PFSK-1 (cell line): Measurements from ENCODE around the gene DGCR8.

Experiments used
- FOXP2 ChIP-seq: optimal IDR thresholded peaks from 2 replicates; pipeline ENCODE3; 2011; ENCODE audit warnings: borderline replicate concordance, control low read depth, inconsistent platforms; ENCODE audit not compliant: insufficient read depth; ENCODE audit errors: extremely low read length, extremely low read depth
- POLR2AphosphoS5 ChIP-seq: IDR thresholded peaks from 2 replicates; pipeline ENCODE4 v1.6.1; 2012; ENCODE audit warnings: low read depth, mild to moderate bottlenecking, control low read depth, low read length, moderate library complexity
- SIN3A ChIP-seq: IDR thresholded peaks from 2 replicates; pipeline ENCODE4 v1.6.1; 2012; ENCODE audit warnings: mild to moderate bottlenecking, low read length, moderate library complexity, borderline replicate concordance; ENCODE audit not compliant: insufficient read depth
- TAF1 ChIP-seq: IDR thresholded peaks from 2 replicates; pipeline ENCODE4 v1.6.1; 2012; ENCODE audit warnings: low read length, control low read depth, borderline replicate concordance; ENCODE audit not compliant: insufficient read depth
- TF ChIP-seq, protein P1 (sequence below), 2 experiments: IDR thresholded peaks; 2 replicates each; pipeline versions ENCODE4 v1.6.1 to v1.8.0; 2011 to 2012; ENCODE audit warnings: low read depth in 2 of 2, low read length in 2 of 2, control low read depth in 1 of 2, inconsistent platforms in 1 of 2, mild to moderate bottlenecking in 1 of 2, moderate library complexity in 1 of 2; ENCODE audit not compliant: insufficient read depth in 1 of 2

Gene DGCR8

DNA sequence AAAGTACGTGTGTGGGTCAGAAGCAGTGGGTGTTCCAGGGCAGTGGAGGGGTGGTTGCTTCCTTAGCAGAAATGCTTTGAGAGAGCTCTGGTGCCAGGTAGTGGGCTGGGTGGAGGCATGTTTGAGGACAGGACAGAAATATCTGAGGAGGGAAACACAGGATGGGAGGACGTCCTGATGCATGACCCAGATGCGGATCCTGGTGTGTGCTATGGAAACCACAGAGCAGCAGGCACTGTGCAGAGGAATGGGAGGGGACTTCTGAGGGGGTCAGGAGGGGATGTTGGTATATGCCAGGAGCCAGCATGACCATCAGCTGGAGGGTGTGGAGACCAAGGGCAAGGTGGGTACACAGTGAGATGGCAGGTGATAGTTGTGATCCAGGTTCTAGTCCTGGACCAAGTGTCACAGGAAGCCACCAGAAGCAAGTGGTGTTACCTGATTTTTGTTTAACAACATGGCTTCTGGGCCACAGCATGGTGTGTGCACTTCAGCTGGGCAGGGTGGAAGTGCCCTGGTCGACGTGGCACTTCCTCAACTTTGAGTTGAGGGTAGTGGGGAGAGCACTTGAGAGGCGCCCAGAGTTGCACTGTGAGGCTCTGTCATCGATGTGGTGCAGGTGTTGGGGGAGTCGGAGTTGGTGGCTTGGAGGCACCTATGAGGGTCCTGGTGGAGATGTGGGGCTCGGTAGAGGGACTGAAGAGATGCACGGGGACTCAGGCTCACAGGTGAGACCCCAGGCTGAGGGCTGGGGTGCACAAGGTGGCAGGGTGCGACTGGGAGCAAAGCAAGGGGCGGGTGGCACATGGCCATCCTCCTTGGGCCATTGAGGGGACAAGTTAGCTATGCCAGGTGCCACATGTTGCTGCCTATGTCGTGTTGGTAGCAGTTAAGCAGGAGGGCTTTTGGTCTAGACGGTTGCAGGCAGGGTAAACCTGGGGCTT lies 7.5 kb downstream of the DGCR8 start:
- TF ChIP-seq FOXP2 (no peak), TAF1 (no peak), POLR2AphosphoS5 (no peak)
- TF ChIP-seq, protein P1, sequence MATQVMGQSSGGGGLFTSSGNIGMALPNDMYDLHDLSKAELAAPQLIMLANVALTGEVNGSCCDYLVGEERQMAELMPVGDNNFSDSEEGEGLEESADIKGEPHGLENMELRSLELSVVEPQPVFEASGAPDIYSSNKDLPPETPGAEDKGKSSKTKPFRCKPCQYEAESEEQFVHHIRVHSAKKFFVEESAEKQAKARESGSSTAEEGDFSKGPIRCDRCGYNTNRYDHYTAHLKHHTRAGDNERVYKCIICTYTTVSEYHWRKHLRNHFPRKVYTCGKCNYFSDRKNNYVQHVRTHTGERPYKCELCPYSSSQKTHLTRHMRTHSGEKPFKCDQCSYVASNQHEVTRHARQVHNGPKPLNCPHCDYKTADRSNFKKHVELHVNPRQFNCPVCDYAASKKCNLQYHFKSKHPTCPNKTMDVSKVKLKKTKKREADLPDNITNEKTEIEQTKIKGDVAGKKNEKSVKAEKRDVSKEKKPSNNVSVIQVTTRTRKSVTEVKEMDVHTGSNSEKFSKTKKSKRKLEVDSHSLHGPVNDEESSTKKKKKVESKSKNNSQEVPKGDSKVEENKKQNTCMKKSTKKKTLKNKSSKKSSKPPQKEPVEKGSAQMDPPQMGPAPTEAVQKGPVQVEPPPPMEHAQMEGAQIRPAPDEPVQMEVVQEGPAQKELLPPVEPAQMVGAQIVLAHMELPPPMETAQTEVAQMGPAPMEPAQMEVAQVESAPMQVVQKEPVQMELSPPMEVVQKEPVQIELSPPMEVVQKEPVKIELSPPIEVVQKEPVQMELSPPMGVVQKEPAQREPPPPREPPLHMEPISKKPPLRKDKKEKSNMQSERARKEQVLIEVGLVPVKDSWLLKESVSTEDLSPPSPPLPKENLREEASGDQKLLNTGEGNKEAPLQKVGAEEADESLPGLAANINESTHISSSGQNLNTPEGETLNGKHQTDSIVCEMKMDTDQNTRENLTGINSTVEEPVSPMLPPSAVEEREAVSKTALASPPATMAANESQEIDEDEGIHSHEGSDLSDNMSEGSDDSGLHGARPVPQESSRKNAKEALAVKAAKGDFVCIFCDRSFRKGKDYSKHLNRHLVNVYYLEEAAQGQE (IDR thresholded peaks at IDR 0.05; ENCODE audit: insufficient read depth in 1 of 2, low read depth in 2 of 2, low read length in 2 of 2): no peak

DNA sequence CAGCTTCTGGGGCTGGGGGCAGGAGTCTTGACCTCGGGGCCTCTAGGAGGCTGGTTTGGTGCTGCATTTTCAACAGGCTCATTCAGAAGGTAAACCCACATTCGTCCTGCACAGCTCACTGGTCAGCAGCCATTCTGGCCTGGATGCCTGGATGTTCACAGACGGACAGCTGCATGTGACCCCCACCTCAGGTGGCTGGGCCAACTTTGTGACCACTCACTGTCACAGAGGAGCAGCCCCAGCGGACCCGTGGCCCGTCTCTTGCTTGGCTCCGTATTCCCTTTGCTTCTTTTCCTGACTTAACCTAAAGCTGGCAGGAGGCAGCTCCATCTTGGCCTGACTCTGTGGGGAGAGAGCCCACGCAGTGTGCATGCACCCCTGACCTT lies 8.2 kb downstream of the DGCR8 start:
- TF ChIP-seq TAF1: no peak
- TF ChIP-seq FOXP2: no peak
- no peak for TF ChIP-seq SIN3A
- TF ChIP-seq, protein P1 (IDR thresholded peaks at IDR 0.05; ENCODE audit: insufficient read depth in 1 of 2, low read depth in 2 of 2, low read length in 2 of 2): no peak
- TF ChIP-seq POLR2AphosphoS5: no peak

DNA sequence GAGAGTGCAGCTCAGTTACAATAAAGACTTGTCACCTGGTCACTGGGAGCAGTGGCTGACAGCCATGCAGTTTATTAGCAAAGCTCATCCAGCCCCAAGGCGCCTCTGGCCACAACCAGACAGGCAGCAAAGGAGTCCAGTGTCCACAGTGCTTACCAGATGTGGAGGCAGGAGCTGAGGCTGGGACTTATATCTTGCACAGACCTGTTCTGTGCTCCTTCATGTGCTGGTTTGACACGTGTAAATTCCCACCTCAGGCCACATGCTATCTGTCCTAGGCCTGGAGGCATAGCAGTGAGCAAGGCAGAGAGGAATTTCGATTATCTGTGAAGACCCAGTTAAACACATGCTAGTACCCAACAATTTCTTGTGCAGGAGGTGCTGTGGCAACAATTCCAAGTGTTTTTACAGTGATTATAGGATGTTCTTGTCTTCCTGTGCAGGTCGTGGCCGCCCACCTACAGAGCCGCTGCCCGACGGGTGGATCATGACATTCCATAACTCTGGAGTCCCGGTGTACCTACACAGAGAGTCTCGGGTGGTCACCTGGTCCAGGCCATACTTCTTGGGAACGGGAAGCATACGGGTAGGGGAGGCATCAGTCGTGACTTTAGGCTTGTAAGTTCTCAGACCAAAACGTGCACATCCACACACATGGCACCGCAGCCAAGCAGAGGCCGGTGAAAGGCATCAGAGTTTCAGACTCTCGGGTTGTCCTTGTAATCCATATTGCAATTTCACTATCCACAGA lies 9.4 kb downstream of the DGCR8 start:
- TF ChIP-seq, protein P1 (IDR thresholded peaks at IDR 0.05; ENCODE audit: insufficient read depth in 1 of 2, low read depth in 2 of 2, low read length in 2 of 2): no peak
- TF ChIP-seq TAF1 (no peak), FOXP2 (no peak), SIN3A (no peak), POLR2AphosphoS5 (no peak; the same call in 1 of the 2 replicates)

DNA sequence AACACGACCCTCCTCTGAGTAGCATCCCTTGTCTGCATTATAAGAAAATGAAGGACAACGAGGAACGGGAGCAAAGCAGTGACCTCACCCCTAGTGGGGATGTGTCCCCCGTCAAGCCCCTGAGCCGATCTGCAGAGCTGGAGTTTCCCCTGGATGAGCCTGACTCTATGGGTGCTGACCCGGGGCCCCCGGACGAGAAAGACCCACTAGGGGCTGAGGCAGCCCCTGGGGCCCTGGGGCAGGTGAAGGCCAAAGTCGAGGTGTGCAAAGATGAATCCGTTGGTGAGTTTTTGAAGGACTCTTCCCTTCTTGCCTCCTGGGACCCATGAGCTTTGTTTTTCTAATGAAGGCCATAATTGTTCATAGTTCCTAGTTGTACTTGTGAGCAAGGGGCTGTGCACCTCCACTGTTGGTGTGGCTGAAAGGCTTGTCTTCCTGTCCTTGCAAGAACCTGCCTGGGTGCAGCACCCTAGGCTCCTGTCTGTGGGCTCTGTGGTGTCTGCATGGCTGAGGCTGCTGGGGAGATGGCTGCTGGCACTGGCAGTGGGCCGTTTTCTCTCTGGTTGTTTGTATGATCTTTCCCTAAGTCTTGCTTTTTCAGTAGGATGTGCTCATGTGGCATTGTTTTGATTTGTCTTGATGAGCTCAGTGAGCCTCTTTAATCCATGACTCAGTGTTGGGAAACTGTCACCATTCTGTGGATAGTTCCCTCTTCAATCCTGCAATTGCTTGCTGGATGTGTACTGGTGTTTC lies 10.1 kb downstream of the DGCR8 start:
- TF ChIP-seq SIN3A (no peak), FOXP2 (no peak), POLR2AphosphoS5 (no peak), TAF1 (no peak)
- TF ChIP-seq, protein P1 (IDR thresholded peaks at IDR 0.05; ENCODE audit: insufficient read depth in 1 of 2, low read depth in 2 of 2, low read length in 2 of 2): no peak
